Activated T-cell treated with anti-CD3 and anti-CD28 coated beads, Interleukin-2, amount 50 U/mL, for 24 hours (primary cell): ENCODE measurements around the gene MYO1D.

Experiments
- DNase-seq: peaks from one replicate; pipeline ENCODE4 v3.0.0-alpha.2; 2020
- H3K27ac Mint-ChIP-seq: 2 replicates; pipeline ENCODE4 v1.8.0; 2020; ENCODE audit warnings: mild to moderate bottlenecking, mixed read lengths
- H3K27me3 Mint-ChIP-seq: 2 replicates; pipeline ENCODE4 v1.8.0; 2020; ENCODE audit warnings: mixed read lengths
- H3K36me3 Mint-ChIP-seq: 2 replicates; pipeline ENCODE4 v1.8.0; 2020; ENCODE audit warnings: low read depth, mixed read lengths
- H3K4me1 Mint-ChIP-seq: 2 replicates; pipeline ENCODE4 v1.8.0; 2020; ENCODE audit warnings: low read depth, mixed read lengths
- H3K4me3 Mint-ChIP-seq: 2 replicates; pipeline ENCODE4 v1.8.0; 2020; ENCODE audit warnings: mild to moderate bottlenecking, moderate library complexity, mixed read lengths
- H3K9me3 Mint-ChIP-seq: 2 replicates; pipeline ENCODE4 v1.8.0; 2020; ENCODE audit warnings: mixed read lengths

The MYO1D gene

DNA sequence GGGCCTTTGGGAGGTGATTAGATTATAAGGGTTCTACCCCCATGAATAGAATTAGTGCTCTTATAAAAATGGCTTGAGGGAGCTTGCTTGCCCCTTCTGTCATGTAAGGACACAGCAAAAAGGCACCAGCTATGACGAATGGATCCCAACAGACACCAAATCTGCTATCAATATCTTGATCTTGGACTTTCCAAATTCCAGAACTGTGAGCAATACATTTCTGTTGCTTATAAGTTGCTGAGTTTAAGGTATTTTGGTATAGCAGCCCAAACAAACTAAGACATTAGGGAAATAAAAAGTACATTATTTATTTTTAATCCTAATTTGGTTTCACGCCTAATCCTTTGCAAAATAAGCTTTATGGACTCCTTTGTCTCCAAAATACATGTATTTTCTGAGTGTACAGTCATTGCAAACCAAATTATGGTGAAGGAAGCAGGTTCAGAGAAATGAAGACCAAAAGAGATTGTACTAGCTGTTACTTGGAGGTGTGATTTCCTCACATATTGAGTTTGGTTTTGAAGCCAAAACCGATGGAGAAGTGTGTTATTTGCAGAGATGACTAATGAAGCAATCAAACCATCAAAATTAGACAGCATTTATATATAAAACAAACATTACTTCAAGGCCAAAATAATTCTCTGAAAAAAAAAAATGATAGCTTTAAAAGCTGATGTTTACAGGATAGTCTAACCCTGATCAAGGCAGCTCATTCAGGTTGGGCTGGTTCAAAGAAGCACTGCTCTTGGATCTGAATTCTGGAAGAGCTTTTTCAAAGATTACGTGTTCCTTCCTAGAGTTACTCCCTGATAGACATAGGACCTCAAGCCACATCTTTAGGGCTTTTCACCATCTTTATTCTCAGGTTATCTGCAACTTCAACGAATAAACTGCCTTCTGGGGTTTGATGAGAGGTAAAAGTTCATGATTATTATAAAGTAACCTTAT, 71.6 kb downstream of the MYO1D start:
- Mint-ChIP-seq H3K27ac (no peak overlapping the region), H3K36me3 (no peaks in the 10 kb centered on the region), H3K27me3 (no peaks in the 10 kb centered on the region), H3K4me3 (no peak overlapping the region), H3K9me3 (no peaks in the 10 kb centered on the region), H3K4me1 (peaks cover 6% of the 10 kb centered on the region)
- no peak for DNase-seq

DNA sequence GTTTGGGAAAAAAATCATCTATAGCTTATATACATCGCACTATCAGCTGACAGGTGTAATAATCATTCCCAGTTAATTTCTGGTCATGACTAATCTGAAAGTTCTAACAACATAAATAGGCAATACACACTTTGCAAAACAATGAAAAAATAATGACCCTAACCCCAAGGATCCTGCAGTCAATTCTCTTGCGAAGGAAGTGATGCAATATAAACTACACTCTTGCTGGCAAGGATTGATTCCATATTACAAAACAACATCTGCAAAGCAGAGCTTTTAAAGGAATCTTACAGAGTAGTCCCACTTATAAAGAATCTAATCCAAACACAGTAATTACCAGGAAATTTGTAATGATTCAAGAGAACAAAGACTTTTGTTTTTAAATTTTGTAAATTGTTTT, 73.4 kb downstream of the MYO1D start:
- H3K4me1 Mint-ChIP-seq = peaks cover 2% of the 10 kb centered on the region
- H3K27me3 Mint-ChIP-seq = no peaks in the 10 kb centered on the region
- H3K9me3 Mint-ChIP-seq = no peaks in the 10 kb centered on the region
- H3K36me3 Mint-ChIP-seq = no peaks in the 10 kb centered on the region
- no peak overlapping the region for H3K27ac Mint-ChIP-seq
- H3K4me3 Mint-ChIP-seq = no peak overlapping the region
- no peak for DNase-seq

DNA sequence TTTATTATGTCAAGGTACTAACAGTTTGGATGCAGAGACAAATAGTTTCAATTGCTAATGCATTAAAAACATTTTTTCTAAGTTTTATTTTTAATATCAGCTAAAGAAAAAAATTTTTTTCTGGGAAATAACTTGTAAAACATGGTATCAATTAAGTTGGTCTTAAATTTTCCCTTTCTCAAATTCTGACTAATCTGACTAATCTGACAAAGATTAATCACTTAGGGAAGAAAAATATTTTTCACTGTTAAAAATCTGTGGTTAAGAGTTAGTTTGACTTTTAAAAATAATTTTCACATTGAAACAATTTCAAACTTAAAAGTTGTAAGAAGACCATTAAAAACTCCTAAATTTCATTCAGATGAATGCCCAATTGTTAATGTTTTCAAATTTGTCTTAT, 74.6 kb downstream of the MYO1D start:
- Mint-ChIP-seq H3K36me3 (no peaks in the 10 kb centered on the region), H3K4me3 (no peak overlapping the region), H3K4me1 (peaks cover 2% of the 10 kb centered on the region), H3K27ac (no peak overlapping the region), H3K27me3 (no peaks in the 10 kb centered on the region), H3K9me3 (no peaks in the 10 kb centered on the region)
- no peak for DNase-seq

DNA sequence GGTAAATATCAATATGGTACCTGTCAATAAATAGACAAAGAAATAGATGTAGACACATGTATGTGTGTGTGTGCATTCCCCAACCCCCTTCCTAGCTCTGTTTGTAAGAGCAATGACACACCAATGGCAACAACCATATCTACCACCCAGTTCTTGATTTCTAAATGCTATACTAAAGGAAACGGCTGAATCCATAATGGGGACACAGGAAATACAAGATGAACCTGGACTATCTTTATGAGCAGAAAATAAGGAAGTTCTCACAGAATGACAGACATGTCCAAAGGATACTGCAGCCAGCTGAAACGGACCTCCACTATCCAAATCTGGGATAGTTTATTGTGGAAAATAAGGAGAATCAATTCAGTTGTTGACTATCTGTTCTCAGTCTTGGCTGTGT, 75.3 kb downstream of the MYO1D start:
- Mint-ChIP-seq H3K27ac (no peak overlapping the region), H3K27me3 (no peaks in the 10 kb centered on the region), H3K36me3 (no peaks in the 10 kb centered on the region), H3K4me1 (peaks cover 2% of the 10 kb centered on the region), H3K9me3 (no peaks in the 10 kb centered on the region), H3K4me3 (no peak overlapping the region)
- no peak for DNase-seq

DNA sequence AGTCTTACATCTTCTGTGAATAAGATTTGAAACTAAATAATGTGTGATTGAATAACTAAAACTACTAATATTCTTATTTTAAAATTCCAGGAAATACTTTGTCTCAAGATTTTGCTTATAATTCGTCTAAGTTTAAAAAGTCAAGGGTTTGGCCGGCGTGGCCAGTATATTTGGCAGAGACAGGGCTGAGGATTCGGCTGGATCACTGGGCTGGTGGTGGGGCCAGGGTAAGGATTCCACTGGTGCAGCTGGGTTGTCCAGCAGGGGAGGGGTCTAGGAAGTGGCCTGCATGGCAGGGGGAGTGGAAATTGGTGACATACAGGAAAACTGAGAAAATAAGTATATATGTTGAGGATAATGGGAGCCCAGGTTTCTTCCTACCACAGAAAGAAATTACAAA, 75.7 kb downstream of the MYO1D start:
- no peak overlapping the region for H3K4me3 Mint-ChIP-seq
- peaks cover 2% of the 10 kb centered on the region for H3K4me1 Mint-ChIP-seq
- DNase-seq = no peak
- no peaks in the 10 kb centered on the region for H3K9me3 Mint-ChIP-seq
- H3K27me3 Mint-ChIP-seq = no peaks in the 10 kb centered on the region
- no peaks in the 10 kb centered on the region for H3K36me3 Mint-ChIP-seq
- H3K27ac Mint-ChIP-seq = no peak overlapping the region

DNA sequence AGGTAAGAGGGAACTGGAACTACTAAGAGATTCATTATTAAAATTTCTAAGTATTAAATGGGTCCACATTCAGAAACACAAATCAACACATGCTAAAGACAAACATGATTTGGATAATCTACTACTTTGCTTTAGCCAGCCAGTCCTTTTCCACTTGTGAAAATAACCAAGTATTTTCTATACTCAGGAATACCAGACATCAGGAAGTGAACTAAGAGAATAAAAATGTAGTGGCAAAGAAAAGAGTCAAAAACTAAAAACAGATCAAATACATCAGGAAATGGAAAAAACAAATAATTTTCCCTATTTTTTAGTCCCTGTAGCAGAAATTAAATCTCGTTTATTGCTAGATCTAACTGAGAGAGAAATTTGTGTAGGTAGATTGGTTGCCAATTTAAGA, 78.0 kb downstream of the MYO1D start:
- Mint-ChIP-seq H3K4me1 (peaks cover 2% of the 10 kb centered on the region), H3K27ac (no peak overlapping the region), H3K4me3 (no peak overlapping the region), H3K36me3 (no peaks in the 10 kb centered on the region), H3K9me3 (no peaks in the 10 kb centered on the region), H3K27me3 (no peaks in the 10 kb centered on the region)
- DNase-seq = no peak

DNA sequence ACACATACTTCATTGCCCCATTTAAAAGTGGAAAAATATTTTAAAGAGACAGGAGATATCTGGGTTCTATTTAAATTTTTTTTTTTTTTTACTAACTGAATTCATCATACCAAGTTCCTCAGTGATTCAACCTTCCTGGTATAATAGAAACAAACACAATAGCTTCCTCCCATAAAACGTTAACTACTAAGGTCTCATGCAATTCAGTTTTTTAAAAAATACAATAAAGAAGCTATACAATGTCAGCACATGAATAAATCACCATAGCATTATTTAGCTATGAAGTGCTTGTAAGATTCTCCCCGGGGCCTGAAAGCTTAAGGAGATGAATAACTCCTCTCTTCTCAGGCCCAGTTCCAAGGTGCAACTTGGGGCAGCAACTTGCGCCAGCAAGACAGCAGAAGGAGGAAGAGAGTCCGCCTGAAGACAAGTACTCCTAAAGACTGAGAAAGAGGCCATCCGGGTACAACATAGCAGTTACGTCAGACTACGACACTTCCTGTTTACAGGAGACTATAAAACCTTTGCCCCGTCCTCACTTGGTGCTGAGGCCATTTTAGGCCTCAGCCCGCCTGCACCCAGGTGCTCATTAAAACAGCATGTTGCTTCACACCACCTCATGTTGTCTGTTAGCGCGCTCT, 81.5 kb downstream of the MYO1D start:
- no peak overlapping the region for H3K27ac Mint-ChIP-seq

DNA sequence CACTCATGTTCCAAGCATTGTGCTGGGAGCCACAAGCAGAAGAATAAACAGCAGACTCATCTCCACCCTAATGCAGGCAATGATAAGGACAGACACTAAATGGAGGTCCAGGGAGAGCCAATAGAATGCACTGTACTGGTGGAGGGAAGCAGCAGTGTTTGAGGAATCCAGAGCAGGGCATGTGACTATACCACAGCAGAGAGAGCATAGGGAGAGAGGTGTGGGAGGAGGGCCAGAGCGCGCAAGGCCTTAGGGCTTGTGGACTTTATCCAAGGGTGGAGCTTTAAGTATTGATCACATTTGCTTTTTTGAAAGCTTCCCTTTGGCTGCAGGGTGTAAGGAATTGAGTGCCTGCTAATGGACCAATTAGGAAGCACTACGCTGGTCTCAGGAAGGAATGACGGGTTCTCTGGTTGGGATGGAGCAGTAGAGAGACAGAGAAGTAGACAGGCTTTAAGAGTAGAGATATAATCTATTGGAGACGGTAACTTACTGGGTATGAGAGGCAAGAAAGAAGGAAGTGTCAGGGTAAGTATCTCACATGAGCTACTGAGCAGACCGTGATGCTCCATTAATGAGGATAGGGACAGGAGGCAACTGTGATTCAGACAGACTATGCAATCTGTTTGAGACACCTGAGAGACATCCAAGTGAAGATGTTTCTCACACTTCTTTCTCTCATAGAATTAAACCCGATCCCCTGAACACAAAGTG, 82.2 kb downstream of the MYO1D start:
- no peak for DNase-seq
- Mint-ChIP-seq H3K27me3 (no peaks in the 10 kb centered on the region), H3K9me3 (no peaks in the 10 kb centered on the region), H3K4me1 (no peaks in the 10 kb centered on the region), H3K27ac (no peak overlapping the region), H3K36me3 (no peaks in the 10 kb centered on the region), H3K4me3 (no peak overlapping the region)

More for the DNA sequence above, 81.5 kb downstream of the MYO1D start:
- Mint-ChIP-seq H3K9me3 (no peaks in the 10 kb centered on the region), H3K4me3 (no peak overlapping the region), H3K4me1 (no peaks in the 10 kb centered on the region), H3K27me3 (no peaks in the 10 kb centered on the region), H3K36me3 (no peaks in the 10 kb centered on the region)
- DNase-seq = no peak

DNA sequence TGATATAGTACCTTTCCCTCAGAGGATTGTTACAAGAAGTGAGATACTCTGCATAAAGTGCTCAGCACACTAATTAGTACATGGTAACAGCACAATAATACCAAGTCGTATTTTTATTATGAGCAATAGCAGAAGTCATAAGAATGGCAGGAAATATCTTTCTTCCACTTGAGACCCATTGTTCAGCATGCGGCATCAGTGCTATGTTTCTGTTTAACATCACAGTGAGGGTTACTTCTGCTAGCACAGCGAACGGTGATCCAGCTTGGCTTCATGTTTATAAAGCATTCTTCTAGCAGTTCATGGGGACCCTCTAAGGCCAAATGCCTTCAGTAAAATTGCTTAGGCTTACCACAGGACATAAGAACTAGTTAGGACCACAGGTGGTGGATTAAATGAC, 83.1 kb downstream of the MYO1D start:
- Mint-ChIP-seq H3K27me3 (no peaks in the 10 kb centered on the region), H3K4me3 (no peak overlapping the region), H3K9me3 (no peaks in the 10 kb centered on the region), H3K4me1 (no peaks in the 10 kb centered on the region), H3K27ac (no peak overlapping the region), H3K36me3 (no peaks in the 10 kb centered on the region)
- no peak for DNase-seq

DNA sequence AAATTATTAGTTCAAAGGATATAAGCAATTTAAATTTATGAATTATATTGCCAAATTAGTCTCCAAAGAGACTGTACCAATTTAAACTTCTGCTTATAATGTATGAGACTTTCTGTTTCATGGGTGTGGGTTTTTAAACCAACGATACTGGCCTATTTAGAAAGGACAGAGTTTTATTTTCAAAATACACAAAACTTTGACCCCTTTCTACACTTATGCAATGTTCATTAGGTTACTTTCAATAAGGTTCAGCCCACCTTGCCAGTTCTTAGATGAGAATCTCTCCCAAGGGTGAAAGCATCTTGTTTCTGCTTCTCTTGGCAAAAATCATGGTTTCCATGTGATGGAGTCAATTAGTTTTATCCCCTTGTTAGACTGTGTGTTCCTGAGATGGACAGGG, 84.7 kb downstream of the MYO1D start:
- DNase-seq = no peak
- no peak overlapping the region for H3K4me3 Mint-ChIP-seq
- H3K36me3 Mint-ChIP-seq = no peaks in the 10 kb centered on the region
- H3K4me1 Mint-ChIP-seq = no peaks in the 10 kb centered on the region
- H3K27ac Mint-ChIP-seq = no peak overlapping the region
- H3K9me3 Mint-ChIP-seq = no peaks in the 10 kb centered on the region
- H3K27me3 Mint-ChIP-seq = no peaks in the 10 kb centered on the region

DNA sequence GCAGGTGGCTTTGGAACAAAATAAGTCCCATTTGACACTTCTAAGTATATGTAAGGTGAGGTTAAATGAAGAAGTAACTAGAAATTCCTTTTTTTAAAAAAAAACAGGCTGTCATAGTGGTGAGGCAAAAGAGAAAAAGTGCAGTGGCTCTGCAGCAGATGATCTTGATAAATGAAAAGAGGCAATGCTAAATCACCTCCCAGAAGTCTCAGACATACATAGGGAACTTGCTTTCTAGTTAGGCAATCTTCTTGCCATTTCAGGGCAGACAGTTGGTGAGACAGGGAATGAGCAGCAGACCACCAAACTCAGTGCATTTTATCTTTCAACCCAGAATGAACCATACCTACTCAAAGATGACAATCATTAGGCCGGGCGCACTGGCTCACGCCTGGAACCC, 90.8 kb downstream of the MYO1D start:
- no peaks in the 10 kb centered on the region for H3K27me3 Mint-ChIP-seq
- H3K36me3 Mint-ChIP-seq = no peaks in the 10 kb centered on the region
- no peaks in the 10 kb centered on the region for H3K4me1 Mint-ChIP-seq
- DNase-seq = no peak
- H3K9me3 Mint-ChIP-seq = no peaks in the 10 kb centered on the region
- no peak overlapping the region for H3K27ac Mint-ChIP-seq
- no peak overlapping the region for H3K4me3 Mint-ChIP-seq

DNA sequence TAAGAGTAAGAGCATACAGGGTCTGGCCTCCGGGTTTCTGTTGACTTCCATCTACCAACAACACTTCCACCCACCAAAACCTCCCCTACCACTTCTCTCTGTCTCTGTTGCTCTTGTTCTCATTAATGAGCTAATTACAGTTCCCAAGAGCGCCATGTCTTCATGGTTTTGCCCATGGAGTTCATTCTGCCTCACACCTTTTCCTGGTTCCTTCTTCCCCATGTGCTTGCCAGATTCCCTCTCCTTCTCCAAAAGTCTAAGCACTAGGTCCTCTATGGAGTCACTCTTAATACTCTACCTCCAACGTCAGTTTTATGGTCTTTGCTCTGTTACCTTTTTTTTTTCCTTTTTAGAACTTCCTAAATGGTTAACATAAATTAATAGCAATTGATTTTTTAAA, 92.8 kb downstream of the MYO1D start:
- H3K4me3 Mint-ChIP-seq = no peak overlapping the region
- H3K27me3 Mint-ChIP-seq = no peaks in the 10 kb centered on the region
- DNase-seq = no peak
- H3K4me1 Mint-ChIP-seq = no peaks in the 10 kb centered on the region
- no peaks in the 10 kb centered on the region for H3K36me3 Mint-ChIP-seq
- no peaks in the 10 kb centered on the region for H3K9me3 Mint-ChIP-seq
- H3K27ac Mint-ChIP-seq = no peak overlapping the region

DNA sequence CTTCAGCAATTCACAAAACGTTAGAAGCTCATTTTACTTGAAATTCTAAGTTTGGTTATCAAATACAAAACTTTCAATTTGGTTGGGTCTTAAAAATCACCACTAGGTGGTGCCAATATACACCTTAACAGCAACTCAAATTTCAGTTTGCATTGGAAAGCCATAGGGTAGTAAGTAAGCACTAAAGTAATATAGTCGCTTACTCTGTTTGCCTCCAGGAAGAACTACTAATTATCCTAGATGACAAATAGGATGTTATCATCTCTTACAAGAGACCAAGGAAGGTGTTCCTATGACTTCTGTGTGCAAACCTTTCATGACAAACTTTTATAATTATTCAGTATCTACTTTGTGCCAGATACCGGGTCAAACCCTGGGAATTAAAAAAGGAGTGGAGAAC, 93.3 kb downstream of the MYO1D start:
- Mint-ChIP-seq H3K9me3 (no peaks in the 10 kb centered on the region), H3K27ac (no peak overlapping the region), H3K27me3 (no peaks in the 10 kb centered on the region), H3K4me1 (no peaks in the 10 kb centered on the region), H3K36me3 (no peaks in the 10 kb centered on the region), H3K4me3 (no peak overlapping the region)
- DNase-seq = no peak

DNA sequence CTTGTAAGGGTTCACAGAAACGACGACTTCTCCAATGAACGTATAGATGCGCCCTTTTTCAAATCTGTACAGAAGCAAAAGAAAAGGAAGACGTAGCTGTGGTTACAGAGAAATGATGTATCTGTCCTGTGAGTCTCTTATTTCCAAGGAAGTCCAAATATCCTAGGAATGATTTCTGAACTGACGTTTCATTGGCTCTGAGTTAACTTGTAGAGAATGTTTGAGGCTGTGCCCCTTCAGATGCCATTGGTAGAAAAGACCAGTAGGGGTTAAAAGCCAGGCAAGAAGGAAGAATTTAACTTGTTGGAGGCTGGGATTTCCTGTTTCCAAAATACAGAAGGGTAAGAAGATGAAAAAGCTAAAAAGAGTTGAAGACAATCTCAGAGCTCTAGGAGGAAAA, 96.2 kb downstream of the MYO1D start:
- DNase-seq = no peak
- Mint-ChIP-seq H3K27me3 (no peaks in the 10 kb centered on the region), H3K4me1 (no peaks in the 10 kb centered on the region), H3K9me3 (no peaks in the 10 kb centered on the region), H3K36me3 (no peaks in the 10 kb centered on the region), H3K27ac (no peak overlapping the region), H3K4me3 (no peak overlapping the region)

DNA sequence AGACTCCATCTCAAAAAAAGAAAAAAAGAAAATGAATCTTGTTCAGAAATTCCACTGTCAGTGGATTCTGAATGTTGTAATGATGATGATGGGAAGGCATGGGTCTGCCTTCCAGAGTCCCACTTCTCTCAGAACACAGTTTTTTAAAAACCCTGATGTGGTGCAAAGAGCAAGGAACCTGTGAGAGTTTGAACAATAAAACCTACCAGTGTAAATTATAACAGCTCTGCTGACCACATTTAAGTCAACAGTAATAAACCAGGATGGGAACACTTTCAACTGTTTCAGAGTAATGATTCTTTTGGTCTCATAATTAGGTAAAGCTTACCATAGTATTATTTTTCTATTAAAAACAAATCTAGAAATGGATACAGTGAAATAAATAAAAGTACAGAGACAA, 99.0 kb downstream of the MYO1D start:
- no peaks in the 10 kb centered on the region for H3K9me3 Mint-ChIP-seq
- no peak overlapping the region for H3K27ac Mint-ChIP-seq
- no peaks in the 10 kb centered on the region for H3K27me3 Mint-ChIP-seq
- no peaks in the 10 kb centered on the region for H3K36me3 Mint-ChIP-seq
- no peaks in the 10 kb centered on the region for H3K4me1 Mint-ChIP-seq
- DNase-seq = no peak
- no peak overlapping the region for H3K4me3 Mint-ChIP-seq
